ENCODE measurements around the gene FAM76A.
"Not testable (repeated sequence)": the region's sequence is repeated elsewhere in the genome, so short reads cannot be mapped to it uniquely, and the experiment has no call there.

The FAM76A gene

GRCh38 chr1:27782950-27783349 lies 57.2 kb downstream of the FAM76A start:
- no peak for DNase-seq

DNA sequence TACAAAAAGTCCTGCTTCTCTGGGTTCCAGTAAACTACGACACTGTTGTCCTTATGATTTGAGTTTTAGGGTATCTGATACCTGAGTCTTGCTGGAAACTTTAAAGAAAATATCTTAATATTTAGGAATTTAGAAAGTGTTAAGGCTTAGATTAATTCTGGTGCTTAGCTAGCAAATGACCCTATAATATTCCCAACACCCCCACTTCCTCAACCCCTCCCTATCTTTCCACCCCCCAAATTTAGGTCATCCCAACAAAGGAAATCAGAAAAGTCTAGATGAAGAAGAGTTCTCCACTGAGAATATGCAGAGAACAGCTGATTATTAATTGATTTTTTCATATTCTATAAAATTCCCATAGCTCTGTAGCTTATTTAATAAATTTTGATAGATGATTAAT lies 58.9 kb downstream of the FAM76A start:
- no peak for DNase-seq

DNA sequence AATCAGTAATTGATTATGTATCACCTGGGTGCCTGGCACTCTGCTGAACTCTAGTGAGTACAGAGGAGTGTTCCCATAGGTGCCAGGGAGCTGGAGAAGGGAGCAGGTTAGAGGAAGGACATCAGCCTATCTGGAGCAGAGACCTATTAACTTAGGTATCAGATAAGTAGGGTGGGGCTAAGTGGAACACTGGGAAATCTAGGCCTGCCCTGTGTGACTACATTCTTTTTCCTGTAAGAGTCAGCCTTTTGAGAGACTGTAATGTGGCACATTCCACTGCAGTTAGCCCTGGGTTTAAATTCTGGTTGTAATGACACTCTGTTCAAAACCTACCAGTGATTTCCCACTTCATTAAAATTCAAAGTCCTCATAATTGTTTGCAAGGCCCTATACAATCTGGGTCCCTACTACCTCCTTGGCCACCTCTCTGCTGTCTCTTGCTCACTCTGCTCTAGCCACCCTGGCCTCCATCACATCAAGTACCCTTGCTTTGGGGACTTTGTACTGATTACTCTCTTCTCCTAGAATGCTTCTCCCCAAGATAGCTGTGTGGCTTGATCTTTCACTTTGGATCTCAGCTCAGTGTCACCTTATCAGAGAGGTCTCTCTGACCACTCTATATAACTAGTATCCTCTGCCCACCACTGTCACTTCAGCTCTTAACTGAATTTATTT lies 60.2 kb downstream of the FAM76A start:
- DNase-seq, result no peak

- DNase-seq, result no peak
Measured at GRCh38 chr1:27787895-27788294, 62.1 kb downstream of the FAM76A start.

DNA sequence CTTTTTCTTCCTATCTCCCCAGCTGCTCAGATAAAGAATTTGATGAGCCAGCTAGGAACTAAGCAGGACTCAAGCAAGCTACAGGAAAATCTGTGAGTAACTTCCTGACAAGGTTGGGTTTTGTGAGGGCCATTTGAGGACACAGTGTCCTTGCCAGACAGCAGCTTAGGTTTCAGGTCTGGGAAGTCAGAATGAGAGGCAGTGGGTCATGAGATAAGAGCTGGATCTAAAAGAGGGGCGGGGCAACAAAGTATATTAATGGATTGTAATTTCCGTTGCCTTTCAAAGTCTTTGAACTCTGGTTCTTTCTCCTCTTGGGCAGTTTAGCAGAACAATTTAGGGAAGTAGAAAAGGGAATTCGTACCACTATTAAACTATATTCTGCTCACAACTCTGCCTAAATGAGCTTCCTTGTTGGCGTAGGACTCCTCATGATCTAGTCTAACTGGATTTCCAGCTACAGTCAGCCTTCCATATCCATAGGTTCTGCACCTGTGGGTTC lies 63.8 kb downstream of the FAM76A start:
- DNase-seq, result no peak

DNA sequence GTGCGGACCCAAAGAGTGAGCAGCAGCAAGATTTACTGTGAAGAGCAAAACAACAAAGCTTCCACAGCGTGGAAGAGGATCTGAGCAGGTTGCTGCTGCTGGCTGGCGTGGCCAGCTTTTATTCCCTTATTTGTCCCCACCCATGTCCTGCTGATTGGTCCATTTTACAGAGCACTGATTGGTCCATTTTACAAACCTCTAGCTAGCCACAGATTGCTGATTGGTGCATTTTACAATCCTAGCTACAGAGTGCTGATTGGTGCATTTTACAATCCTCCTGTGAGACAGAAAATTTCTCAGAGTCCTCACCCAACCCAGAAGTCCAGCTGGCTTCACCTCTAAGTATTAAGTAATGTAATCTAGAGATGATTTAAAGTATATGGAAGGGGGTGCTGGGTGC lies 64.5 kb downstream of the FAM76A start:
- DNase-seq, result not testable (repeated sequence)

DNA sequence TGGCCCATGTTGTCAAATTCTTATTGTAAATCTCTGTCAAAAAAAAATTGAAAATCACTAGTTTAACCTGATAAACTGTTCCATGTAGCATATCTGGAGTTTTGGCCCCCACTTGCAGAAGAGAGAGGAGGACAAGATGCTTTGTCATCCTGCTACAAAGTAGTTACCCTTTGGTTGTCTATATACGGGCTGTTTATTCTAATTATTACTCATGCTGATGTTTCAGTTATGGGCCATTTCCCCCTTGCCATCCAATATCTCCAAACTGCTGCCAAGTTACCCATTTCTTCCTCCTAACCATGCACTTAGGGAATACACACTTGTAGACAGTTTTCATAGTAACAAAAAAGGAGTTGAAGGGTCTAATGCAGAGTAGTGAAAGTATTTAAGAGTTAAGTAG lies 69.8 kb downstream of the FAM76A start:
- DNase-seq, result no peak

DNA sequence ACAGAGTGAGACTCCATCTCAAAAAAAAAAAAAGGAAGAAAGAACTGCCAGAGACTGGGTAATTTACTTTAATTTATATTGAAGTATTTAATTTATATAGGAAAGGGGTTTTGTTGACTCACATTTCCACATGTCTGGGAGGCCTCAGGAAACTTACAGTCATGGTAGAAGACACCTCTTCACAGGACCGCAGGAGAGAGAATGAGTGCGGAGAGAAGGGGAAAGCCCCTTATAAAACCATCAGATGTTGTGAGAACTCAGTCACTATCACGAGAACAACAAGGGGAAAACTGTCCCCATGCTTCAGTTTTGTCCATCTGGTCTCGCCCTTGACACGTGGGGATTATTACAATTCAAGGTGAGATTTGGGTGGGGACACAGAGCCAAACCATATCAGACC lies 79.0 kb downstream of the FAM76A start:
- DNase-seq, result no peak

GRCh38 chr1:27806758-27807157 lies 81.0 kb downstream of the FAM76A start:
- DNase-seq, result no peak

GRCh38 chr1:27807385-27807784 lies 81.6 kb downstream of the FAM76A start:
- DNase-seq, result no peak

DNA sequence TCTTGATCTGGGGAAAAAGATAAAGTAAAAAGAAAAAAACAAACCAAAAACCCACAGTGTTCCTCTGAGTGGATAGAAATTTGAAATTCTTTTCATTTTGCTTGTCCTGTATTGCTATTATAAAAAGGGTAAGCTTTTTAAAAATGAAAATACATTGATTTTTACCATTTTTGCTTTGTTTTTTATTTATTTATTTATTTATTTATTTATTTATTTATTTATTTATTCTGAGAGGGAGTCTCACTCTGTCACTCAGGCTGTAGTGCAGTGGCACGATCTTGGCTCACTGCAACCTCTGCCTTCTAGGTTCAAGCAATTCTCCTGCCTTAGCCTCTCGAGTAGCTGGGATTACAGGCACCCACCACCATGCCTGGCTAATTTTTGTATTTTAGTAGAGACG lies 82.4 kb downstream of the FAM76A start:
- DNase-seq, result not testable (repeated sequence)

DNA sequence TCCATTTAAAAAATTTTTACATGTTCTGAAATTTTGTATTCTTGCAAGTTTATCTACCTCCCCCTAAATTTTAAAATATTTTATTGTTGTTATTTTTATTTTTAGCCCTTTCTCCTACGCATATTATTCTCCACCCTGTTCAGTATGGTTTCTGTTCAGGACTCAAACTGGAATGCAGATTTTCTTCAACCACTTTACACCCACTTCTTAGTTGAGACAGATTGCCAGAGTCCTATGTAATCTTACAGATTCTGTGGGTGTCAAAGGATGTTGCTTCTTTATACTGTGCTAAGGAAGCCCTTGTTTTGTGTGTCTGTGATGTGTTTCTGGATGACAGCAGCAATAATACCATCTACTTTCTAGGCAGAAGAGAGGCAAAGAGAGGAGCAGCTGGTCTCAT lies 84.1 kb downstream of the FAM76A start:
- no peak for DNase-seq

DNA sequence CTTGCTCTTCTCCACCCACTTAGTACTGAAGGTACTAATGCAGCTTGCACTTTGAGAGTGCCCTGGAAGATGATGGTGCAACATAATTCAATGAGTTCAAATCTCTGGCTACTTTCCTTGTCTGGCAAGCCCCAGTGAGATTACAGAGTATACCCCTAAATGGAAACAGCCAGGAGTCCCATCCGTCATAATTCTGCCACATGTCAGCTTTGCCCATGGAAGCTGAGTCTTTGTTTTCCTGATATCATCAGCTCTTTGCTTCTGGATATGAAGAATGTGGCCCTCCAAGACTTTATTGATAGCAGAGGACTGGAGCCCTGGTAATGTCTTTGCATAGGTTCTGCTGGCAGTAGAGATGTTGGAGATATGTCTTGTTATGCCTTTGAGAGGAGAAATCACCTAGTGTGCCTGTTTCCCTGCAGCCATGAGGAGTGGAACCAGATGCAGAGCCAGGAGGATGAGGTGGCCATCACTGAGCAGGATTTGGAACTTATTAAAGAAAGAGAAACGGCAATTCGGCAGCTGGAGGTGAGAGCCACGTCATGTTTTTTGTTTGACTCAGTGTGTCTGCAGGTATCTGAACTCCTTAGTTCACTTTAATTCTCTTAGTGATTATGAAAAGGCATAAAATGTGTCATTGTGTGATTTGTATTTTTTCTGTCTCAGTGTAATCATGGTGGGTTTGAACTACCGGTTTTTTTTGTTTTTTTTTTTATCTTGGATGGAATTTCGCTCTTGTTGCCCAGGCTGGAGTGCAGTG lies 86.2 kb downstream of the FAM76A start:
- DNase-seq, result no peak
